Measurements from ENCODE around the gene TMEM131L.
A peak's percentile ranks its signal among the peaks of the same experiment; 100 is the strongest.
"Not testable (repeated sequence)": the region's sequence is repeated elsewhere in the genome, so short reads cannot be mapped to it uniquely, and the experiment has no call there.

The TMEM131L gene, protein sequence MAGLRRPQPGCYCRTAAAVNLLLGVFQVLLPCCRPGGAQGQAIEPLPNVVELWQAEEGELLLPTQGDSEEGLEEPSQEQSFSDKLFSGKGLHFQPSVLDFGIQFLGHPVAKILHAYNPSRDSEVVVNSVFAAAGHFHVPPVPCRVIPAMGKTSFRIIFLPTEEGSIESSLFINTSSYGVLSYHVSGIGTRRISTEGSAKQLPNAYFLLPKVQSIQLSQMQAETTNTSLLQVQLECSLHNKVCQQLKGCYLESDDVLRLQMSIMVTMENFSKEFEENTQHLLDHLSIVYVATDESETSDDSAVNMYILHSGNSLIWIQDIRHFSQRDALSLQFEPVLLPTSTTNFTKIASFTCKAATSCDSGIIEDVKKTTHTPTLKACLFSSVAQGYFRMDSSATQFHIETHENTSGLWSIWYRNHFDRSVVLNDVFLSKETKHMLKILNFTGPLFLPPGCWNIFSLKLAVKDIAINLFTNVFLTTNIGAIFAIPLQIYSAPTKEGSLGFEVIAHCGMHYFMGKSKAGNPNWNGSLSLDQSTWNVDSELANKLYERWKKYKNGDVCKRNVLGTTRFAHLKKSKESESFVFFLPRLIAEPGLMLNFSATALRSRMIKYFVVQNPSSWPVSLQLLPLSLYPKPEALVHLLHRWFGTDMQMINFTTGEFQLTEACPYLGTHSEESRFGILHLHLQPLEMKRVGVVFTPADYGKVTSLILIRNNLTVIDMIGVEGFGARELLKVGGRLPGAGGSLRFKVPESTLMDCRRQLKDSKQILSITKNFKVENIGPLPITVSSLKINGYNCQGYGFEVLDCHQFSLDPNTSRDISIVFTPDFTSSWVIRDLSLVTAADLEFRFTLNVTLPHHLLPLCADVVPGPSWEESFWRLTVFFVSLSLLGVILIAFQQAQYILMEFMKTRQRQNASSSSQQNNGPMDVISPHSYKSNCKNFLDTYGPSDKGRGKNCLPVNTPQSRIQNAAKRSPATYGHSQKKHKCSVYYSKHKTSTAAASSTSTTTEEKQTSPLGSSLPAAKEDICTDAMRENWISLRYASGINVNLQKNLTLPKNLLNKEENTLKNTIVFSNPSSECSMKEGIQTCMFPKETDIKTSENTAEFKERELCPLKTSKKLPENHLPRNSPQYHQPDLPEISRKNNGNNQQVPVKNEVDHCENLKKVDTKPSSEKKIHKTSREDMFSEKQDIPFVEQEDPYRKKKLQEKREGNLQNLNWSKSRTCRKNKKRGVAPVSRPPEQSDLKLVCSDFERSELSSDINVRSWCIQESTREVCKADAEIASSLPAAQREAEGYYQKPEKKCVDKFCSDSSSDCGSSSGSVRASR (N-terminal part only)

DNA sequence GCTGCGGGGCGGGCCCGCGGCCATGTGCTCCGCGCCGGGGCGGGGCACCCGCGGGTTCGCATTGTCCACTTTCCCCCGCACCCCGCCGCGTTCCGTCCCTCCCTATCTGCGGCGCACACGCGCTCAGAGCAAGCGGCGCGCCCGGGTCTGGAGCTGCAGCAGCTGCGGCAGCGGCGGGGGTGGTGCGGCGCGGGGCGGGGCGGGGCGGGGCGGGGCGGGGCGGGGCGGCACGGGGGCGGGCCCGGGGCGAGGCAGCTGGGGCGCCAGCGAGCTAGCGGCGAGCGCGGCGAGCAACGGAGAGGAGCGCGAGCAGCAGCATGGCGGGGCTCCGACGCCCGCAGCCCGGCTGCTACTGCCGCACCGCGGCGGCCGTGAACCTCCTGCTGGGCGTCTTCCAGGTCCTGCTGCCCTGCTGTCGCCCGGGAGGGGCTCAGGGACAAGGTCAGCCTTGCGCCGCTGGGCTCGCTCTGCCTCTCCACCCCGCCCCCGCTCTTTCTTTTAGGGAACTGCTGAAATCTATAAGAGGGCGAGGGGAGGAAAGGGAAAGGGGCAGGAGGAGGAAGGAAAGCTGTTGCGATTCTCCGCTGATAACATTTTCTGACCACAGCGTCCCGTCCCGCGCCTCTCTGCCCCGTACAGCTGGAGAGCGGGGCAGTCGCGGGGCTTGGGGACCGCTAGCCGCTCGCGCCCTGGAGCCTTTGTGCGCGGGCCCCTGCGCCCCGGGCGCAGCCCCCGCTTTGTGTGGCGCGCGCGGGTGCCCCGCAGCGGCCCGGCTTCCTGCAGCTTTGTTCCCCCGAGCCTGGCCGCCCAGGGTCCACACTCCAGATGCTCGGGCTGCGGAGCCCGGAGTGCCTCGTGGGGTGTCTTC lies at the start of gene TMEM131L:
TMEM131L (plus strand) TSS at position 280 of the 868 bp plus-strand sequence; CDS start at position 318, 38 bp downstream.
- intact Hi-C loops (cut with micrococcal nuclease): loop anchor here (5.0 kb wide), 1 partner anchor 56 kb away; no protein-coding TSS in a partner anchor

DNA sequence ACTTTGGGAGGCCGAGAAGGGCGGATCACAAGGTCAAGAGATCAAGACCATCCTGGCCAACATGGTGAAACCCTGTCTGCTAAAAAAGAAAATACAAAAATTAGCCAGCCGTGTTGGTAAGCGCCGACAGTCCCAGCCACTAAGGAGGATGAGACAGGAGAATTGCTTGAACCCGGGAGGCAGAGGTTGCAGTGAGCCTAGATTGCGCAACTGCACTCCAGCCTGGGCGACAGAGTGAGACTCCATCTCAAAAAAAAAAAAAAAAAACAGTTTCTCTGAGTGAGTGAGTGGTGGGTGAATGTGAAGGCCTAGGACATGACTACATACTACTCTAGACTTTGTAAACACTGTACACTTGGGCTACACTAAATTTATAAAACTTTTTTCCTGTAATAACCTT lies 49.7 kb upstream of the TMEM131L start:
- H3K4me1 Mint-ChIP-seq (ENCODE audit: low read depth); H3K27ac Mint-ChIP-seq; H3K4me3 Mint-ChIP-seq; H3K27me3 Mint-ChIP-seq; H3K9me3 Mint-ChIP-seq; intact Hi-C loops (cut with micrococcal nuclease); H3K36me3 Mint-ChIP-seq (ENCODE audit: low read depth): not testable (repeated sequence)

More for the DNA sequence above, at the start of gene TMEM131L:
- Mint-ChIP-seq H3K4me3 (peak within 1 kb of the TSS; percentile 91), H3K27ac (peak within 1 kb of the TSS; percentile 79), H3K27me3 (peaks cover 12% of the 10 kb centered on the region), H3K9me3 (no peaks in the 10 kb centered on the region), H3K4me1 (ENCODE audit: low read depth) (peaks cover 42% of the 10 kb centered on the region), H3K36me3 (ENCODE audit: low read depth) (peaks cover 18% of the 10 kb centered on the region)

- intact Hi-C loops (cut with micrococcal nuclease): no loop called here
- H3K27me3 Mint-ChIP-seq: peaks cover 8% of the 10 kb centered on the region
- no peak overlapping the region for H3K4me3 Mint-ChIP-seq
- H3K27ac Mint-ChIP-seq: no peak overlapping the region
- peaks cover 9% of the 10 kb centered on the region for H3K4me1 Mint-ChIP-seq (ENCODE audit: low read depth)
- H3K9me3 Mint-ChIP-seq: no peaks in the 10 kb centered on the region
- H3K36me3 Mint-ChIP-seq (ENCODE audit: low read depth): no peaks in the 10 kb centered on the region
These were observed 48.0 kb upstream of the TMEM131L start for GRCh38 chr4:153418121-153418520.

GRCh38 chr4:153418558-153418957 lies 47.6 kb upstream of the TMEM131L start:
- no peak overlapping the region for H3K27ac Mint-ChIP-seq
- intact Hi-C loops (cut with micrococcal nuclease): no loop called here
- H3K4me1 Mint-ChIP-seq (ENCODE audit: low read depth): peaks cover 9% of the 10 kb centered on the region

DNA sequence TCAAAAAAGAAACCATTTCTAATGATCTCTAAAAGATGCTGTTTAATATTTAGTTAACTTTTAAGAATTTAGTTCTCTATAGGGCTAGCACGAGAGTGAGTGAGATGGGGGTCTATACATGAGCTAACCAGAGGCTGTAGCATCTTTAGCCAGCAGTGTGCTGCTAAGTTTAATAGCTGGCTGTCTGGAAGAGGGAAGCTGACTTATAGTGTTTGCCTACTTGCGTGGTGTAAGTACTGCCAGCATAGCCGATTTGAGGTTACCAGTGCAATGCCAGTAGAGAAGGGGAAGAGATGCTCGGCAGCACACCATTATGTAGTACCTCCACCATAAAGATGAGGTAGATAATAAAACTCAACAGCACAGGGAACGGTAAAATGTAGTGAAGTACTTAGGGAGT lies 47.1 kb upstream of the TMEM131L start:
- Mint-ChIP-seq H3K4me3 (no peak overlapping the region), H3K27ac (no peak overlapping the region), H3K36me3 (ENCODE audit: low read depth) (no peaks in the 10 kb centered on the region), H3K27me3 (peaks cover 8% of the 10 kb centered on the region), H3K4me1 (ENCODE audit: low read depth) (peaks cover 9% of the 10 kb centered on the region), H3K9me3 (no peaks in the 10 kb centered on the region)
- intact Hi-C loops (cut with micrococcal nuclease): no loop called here

More at GRCh38 chr4:153418558-153418957, 47.6 kb upstream of the TMEM131L start:
- Mint-ChIP-seq H3K27me3 (peaks cover 8% of the 10 kb centered on the region), H3K36me3 (ENCODE audit: low read depth) (no peaks in the 10 kb centered on the region), H3K4me3 (no peak overlapping the region), H3K9me3 (no peaks in the 10 kb centered on the region)

DNA sequence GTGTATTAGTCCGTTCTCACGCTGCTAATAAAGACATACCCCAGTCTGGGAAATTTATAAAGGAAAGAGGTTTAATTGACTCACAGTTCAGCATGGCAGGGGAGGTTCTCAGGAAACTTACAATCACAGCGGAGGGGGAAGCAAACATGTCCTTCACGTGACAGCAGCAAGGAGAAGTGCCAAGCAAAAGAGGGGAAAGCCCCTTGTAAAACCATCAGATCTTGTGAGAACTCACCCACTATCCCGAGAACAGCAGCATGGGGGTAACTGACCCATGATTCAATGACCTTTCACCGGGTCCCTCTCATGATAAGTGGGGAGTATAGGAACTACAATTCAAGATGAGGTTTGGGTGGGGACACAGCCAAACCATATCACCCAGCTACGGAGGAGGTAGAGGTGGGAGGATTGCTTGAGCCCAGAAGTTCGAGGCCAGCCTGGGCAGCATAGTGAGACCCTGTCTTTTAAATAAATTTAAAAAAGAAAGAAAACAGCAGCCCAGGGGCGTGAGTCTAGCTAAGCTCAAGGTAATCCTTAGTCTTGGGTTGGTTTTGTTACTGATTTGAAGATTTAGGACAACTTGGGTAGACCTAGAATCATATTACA lies 46.4 kb upstream of the TMEM131L start:
- Mint-ChIP-seq H3K4me1 (ENCODE audit: low read depth) (peaks cover 9% of the 10 kb centered on the region), H3K27me3 (peaks cover 11% of the 10 kb centered on the region), H3K27ac (no peak overlapping the region), H3K9me3 (no peaks in the 10 kb centered on the region), H3K36me3 (ENCODE audit: low read depth) (no peaks in the 10 kb centered on the region), H3K4me3 (no peak overlapping the region)
- intact Hi-C loops (cut with micrococcal nuclease): no loop called here

GRCh38 chr4:153420361-153420760 lies 45.8 kb upstream of the TMEM131L start:
- H3K4me3 Mint-ChIP-seq: no peak overlapping the region
- H3K4me1 Mint-ChIP-seq (ENCODE audit: low read depth): peaks cover 9% of the 10 kb centered on the region
- peaks cover 11% of the 10 kb centered on the region for H3K27me3 Mint-ChIP-seq
- intact Hi-C loops (cut with micrococcal nuclease): no loop called here
- no peak overlapping the region for H3K27ac Mint-ChIP-seq
- H3K36me3 Mint-ChIP-seq (ENCODE audit: low read depth): no peaks in the 10 kb centered on the region
- no peaks in the 10 kb centered on the region for H3K9me3 Mint-ChIP-seq

GRCh38 chr4:153421941-153422340 lies 44.2 kb upstream of the TMEM131L start:
- intact Hi-C loops (cut with micrococcal nuclease): no loop called here
- peaks cover 13% of the 10 kb centered on the region for H3K27me3 Mint-ChIP-seq
- no peaks in the 10 kb centered on the region for H3K9me3 Mint-ChIP-seq
- H3K27ac Mint-ChIP-seq: no peak overlapping the region
- H3K4me3 Mint-ChIP-seq: no peak overlapping the region
- H3K4me1 Mint-ChIP-seq (ENCODE audit: low read depth): peaks cover 9% of the 10 kb centered on the region
- H3K36me3 Mint-ChIP-seq (ENCODE audit: low read depth): no peaks in the 10 kb centered on the region

- intact Hi-C loops (cut with micrococcal nuclease): loop anchor here (5.0 kb wide), 1 partner anchor 336 kb away; the partner anchor contains the start of gene RNF175
- no peak overlapping the region for H3K27ac Mint-ChIP-seq
These were observed 39.8 kb upstream of the TMEM131L start for GRCh38 chr4:153426207-153426885.

DNA sequence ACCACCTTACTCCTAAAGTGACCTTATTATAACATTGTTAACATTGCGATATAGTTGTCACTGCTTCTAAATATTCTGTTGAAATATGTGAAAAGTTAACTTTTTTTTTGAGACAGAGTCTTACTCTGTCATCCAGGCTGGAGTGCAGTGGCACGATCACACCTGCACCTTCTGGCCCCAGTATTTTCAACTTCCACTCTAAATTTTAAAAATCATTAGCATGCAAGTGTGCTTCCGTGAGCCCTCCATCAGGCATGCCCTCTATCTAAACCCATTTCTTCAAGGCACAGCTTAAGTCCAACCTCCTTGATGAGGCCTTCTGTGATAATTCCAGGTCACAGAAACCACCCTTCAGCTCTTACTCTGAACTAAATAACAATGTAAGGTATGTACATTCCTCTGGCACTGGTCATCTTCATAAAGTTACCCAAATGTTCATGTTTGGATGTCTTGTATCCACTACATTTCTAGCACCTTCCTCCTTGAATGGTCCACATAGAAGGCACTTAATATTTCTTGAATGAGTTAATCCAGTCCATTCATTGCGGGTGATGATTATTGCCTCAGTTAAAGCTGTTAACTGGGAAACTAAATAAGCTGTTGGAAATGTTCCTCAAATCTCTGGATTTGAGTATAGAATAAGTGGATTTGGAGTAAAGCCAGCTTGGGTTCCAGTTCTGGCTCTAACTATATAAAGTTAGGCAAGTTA lies 38.6 kb upstream of the TMEM131L start:
- peaks cover 45% of the 10 kb centered on the region for H3K27me3 Mint-ChIP-seq
- no peaks in the 10 kb centered on the region for H3K9me3 Mint-ChIP-seq
- intact Hi-C loops (cut with micrococcal nuclease): loop anchor here (5.0 kb wide), 1 partner anchor 335 kb away; the partner anchor contains the start of gene RNF175
- no peaks in the 10 kb centered on the region for H3K36me3 Mint-ChIP-seq (ENCODE audit: low read depth)
- H3K4me3 Mint-ChIP-seq: no peak overlapping the region
- H3K4me1 Mint-ChIP-seq (ENCODE audit: low read depth): no peaks in the 10 kb centered on the region
- no peak overlapping the region for H3K27ac Mint-ChIP-seq

More at GRCh38 chr4:153426207-153426885, 39.8 kb upstream of the TMEM131L start:
- Mint-ChIP-seq H3K9me3 (no peaks in the 10 kb centered on the region), H3K4me1 (ENCODE audit: low read depth) (no peaks in the 10 kb centered on the region), H3K36me3 (ENCODE audit: low read depth) (no peaks in the 10 kb centered on the region), H3K4me3 (no peak overlapping the region), H3K27me3 (peaks cover 42% of the 10 kb centered on the region)

DNA sequence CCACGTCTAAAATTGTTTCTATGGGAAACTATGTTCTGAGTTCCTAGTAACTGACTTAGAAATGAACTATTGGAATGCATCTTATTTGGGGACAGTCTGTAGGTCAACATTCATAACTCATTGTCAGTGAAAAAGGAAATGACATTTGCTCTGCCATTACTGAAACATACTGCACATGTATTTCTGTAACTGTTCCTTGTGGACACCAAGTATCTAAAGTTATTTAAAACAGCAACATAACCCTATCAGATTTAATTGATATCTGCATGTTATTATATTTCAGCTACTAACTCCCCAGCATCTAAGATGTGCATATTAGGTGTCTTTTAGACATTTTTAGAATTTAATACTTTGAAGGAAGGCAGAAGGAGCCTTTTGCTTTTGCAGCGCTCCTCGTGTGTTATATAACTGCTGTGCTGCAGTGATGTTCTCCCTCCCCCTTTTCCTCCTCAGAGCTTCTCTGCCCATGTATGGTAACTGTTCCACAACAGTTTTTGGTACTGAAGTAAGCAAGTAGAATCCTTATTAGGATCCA lies 37.2 kb upstream of the TMEM131L start:
- no peak overlapping the region for H3K27ac Mint-ChIP-seq
- no peak overlapping the region for H3K4me3 Mint-ChIP-seq
- peaks cover 45% of the 10 kb centered on the region for H3K27me3 Mint-ChIP-seq
- intact Hi-C loops (cut with micrococcal nuclease): loop anchor here (5.0 kb wide), 1 partner anchor 333 kb away; the partner anchor contains the start of gene RNF175
- peaks cover 12% of the 10 kb centered on the region for H3K4me1 Mint-ChIP-seq (ENCODE audit: low read depth)
- no peaks in the 10 kb centered on the region for H3K9me3 Mint-ChIP-seq
- no peaks in the 10 kb centered on the region for H3K36me3 Mint-ChIP-seq (ENCODE audit: low read depth)

Data from dendritic cell treated with granulocyte-macrophage colony-stimulating factor and Interleukin-4, amounts not matched to agents 40 ng/mL and 50 ng/mL, for 4 days (primary cell).